Neural cell (in vitro differentiated cells): ENCODE data around the gene RAD51B. TPM values are rescaled to one million over a fixed set of nuclear protein-coding genes. Genes with fewer than 3 reads are reported as not detected.

Source experiments
- H2AFZ ChIP-seq: fragments of 200-600, 300-800 bp; sonication (generic), shearing (Covaris generic); 2 replicates; pipeline ENCODE4 v1.6.0; 2014; ENCODE audit warnings: low read depth, mild to moderate bottlenecking, antibody characterized with exemption, low read length, moderate library complexity
- H3F3A ChIP-seq: fragments of 200-600 bp; shearing (Covaris generic); 2 replicates; pipeline ENCODE4 v1.6.1; 2016; ENCODE audit warnings: mild to moderate bottlenecking, moderate library complexity, mixed read lengths, antibody characterized with exemption, low read length; ENCODE audit not compliant: insufficient read depth, poor library complexity, severe bottlenecking
- H3K27ac ChIP-seq: fragments of 200-600, 300-800 bp; sonication (generic), shearing (Covaris generic); 2 replicates; pipeline ENCODE4 v1.5.1; 2014; ENCODE audit warnings: mild to moderate bottlenecking, low read length, moderate library complexity
- H3K27me3 ChIP-seq: fragments of 300-800, 200-600 bp; sonication (generic), shearing (Covaris generic); 2 replicates; pipeline ENCODE4 v1.6.0; 2014; ENCODE audit warnings: mild to moderate bottlenecking, low read depth, low read length, moderate library complexity; ENCODE audit not compliant: insufficient read depth
- H3K36me3 ChIP-seq: fragments of 300-800, 200-600 bp; sonication (generic), shearing (Covaris generic); 2 replicates; pipeline ENCODE4 v1.5.1; 2014; ENCODE audit warnings: mild to moderate bottlenecking, antibody characterized with exemption, low read length, moderate library complexity; ENCODE audit not compliant: insufficient read depth
- H3K4me2 ChIP-seq: fragments of 300-800, 200-600 bp; sonication (generic), shearing (Covaris generic); 2 replicates; pipeline ENCODE4 v1.6.0; 2014; ENCODE audit warnings: mild to moderate bottlenecking, low read length
- H3K4me3 ChIP-seq: fragments of 300-800, 200-600 bp; sonication (generic), shearing (Covaris generic); 2 replicates; pipeline ENCODE4 v1.5.1; 2014; ENCODE audit warnings: mild to moderate bottlenecking, low read length, moderate library complexity
- H3K79me2 ChIP-seq: fragments of 200-600 bp; shearing (Covaris generic); replicated peaks from 2 replicates; pipeline ENCODE4 v1.6.0; 2014; ENCODE audit warnings: mild to moderate bottlenecking, low read length, moderate library complexity; ENCODE audit not compliant: insufficient read depth
- H3K9ac ChIP-seq: fragments of 300-800, 200-600 bp; sonication (generic), shearing (Covaris generic); 2 replicates; pipeline ENCODE4 v1.6.1; 2016; ENCODE audit warnings: mild to moderate bottlenecking, low read length, mixed read lengths
- H3K9me2 ChIP-seq: fragments of 200-600 bp; shearing (Covaris generic); 2 replicates; pipeline ENCODE4 v1.6.1; 2016; ENCODE audit warnings: mild to moderate bottlenecking, low read length, mixed read lengths; ENCODE audit not compliant: insufficient read depth
- H3K9me3 ChIP-seq: fragments of 200-600, 300-800 bp; sonication (generic), shearing (Covaris generic); 2 replicates; pipeline ENCODE4 v1.6.1; 2016; ENCODE audit warnings: mild to moderate bottlenecking, mixed run types, low read length, moderate library complexity, mixed read lengths
- H4K20me1 ChIP-seq: fragments of 200-600 bp; shearing (Covaris generic); 2 replicates; pipeline ENCODE4 v1.6.1; 2016; ENCODE audit warnings: mild to moderate bottlenecking, mixed run types; ENCODE audit not compliant: insufficient read depth
- CTCF ChIP-seq: fragments of 450-650 bp; IDR thresholded peaks from 2 replicates; pipeline ENCODE4 v1.5.1; 2014; ENCODE audit warnings: antibody characterized with exemption, mild to moderate bottlenecking, moderate library complexity; ENCODE audit not compliant: poor library complexity, severe bottlenecking
- EP300 ChIP-seq: fragments of 450-650 bp; conservative IDR thresholded peaks from 2 replicates; pipeline ENCODE4 v1.6.1; 2014; ENCODE audit warnings: antibody characterized with exemption, mild to moderate bottlenecking, moderate library complexity; ENCODE audit not compliant: poor library complexity, severe bottlenecking
- EZH2 ChIP-seq: fragments of 200-600, 300-800 bp; shearing (Covaris generic), sonication (generic); IDR thresholded peaks from 2 replicates; pipeline ENCODE4 v1.6.1; 2014; ENCODE audit warnings: antibody characterized with exemption, low read length, borderline replicate concordance, mild to moderate bottlenecking; ENCODE audit not compliant: insufficient read depth, poor library complexity, severe bottlenecking
- MXI1 ChIP-seq: fragments of 450-650 bp; conservative IDR thresholded peaks from 2 replicates; pipeline ENCODE4 v1.6.1; 2014; ENCODE audit warnings: antibody characterized with exemption, mild to moderate bottlenecking; ENCODE audit not compliant: poor library complexity, severe bottlenecking
- POLR2AphosphoS5 ChIP-seq: IDR thresholded peaks from 2 replicates; pipeline ENCODE4 v1.6.1; 2012
- RAD21 ChIP-seq: fragments of 450-650 bp; conservative IDR thresholded peaks from 2 replicates; pipeline ENCODE4 v1.6.1; 2014; ENCODE audit warnings: antibody characterized with exemption, mild to moderate bottlenecking, moderate library complexity
- REST ChIP-seq: IDR thresholded peaks from 2 replicates; pipeline ENCODE4 v1.6.1; 2012; ENCODE audit warnings: borderline replicate concordance
- SMC3 ChIP-seq: fragments of 450-650 bp; conservative IDR thresholded peaks from 2 replicates; pipeline ENCODE4 v1.6.1; 2014; ENCODE audit warnings: antibody characterized with exemption, mild to moderate bottlenecking, moderate library complexity; ENCODE audit not compliant: poor library complexity
- TAF1 ChIP-seq: IDR thresholded peaks from 2 replicates; pipeline ENCODE4 v1.6.1; 2012; ENCODE audit warnings: low read depth
- polyA plus RNA-seq: library from polyadenylated mRNA; depleted of rRNA; stranded (reverse); fragments of >200 nt; gene quantifications from 2 replicates; pipeline ENCODE4 v1.2.3, GENCODE V29; 2014

The RAD51B gene
- polyA plus RNA-seq, 1 donor from 2014 or later = 3.1 TPM

- no peak overlapping the region for H3K27ac ChIP-seq
- H4K20me1 ChIP-seq = no peaks in the 10 kb centered on the region
- no peak overlapping the region for H3K4me3 ChIP-seq
- no peak overlapping the region for H2AFZ ChIP-seq
- H3K9me3 ChIP-seq = no peaks in the 10 kb centered on the region
- TF ChIP-seq POLR2AphosphoS5 = no peak
- no peak for TF ChIP-seq EZH2
- no peak for TF ChIP-seq SMC3
- H3K79me2 ChIP-seq = no peaks in the 10 kb centered on the region
- no peaks in the 10 kb centered on the region for H3F3A ChIP-seq
- no peak overlapping the region for H3K4me2 ChIP-seq
- no peaks in the 10 kb centered on the region for H3K27me3 ChIP-seq
- H3K9ac ChIP-seq = no peak overlapping the region
- H3K36me3 ChIP-seq = no peaks in the 10 kb centered on the region
- H3K9me2 ChIP-seq = no peaks in the 10 kb centered on the region
Measured at GRCh38 chr14:68192935-68193334, 373.4 kb downstream of the RAD51B start.

GRCh38 chr14:68193970-68194681, 374.5 kb downstream of the RAD51B start:
- TF ChIP-seq EZH2 (no peak), EP300 (no peak), TAF1 (no peak), MXI1 (no peak), RAD21 (no peak), SMC3 (no peak), POLR2AphosphoS5 (no peak), REST (no peak), CTCF (no peak)
- no peak overlapping the region for H3K4me2 ChIP-seq
- no peak overlapping the region for H3K4me3 ChIP-seq
- no peaks in the 10 kb centered on the region for H3K9me2 ChIP-seq
- no peaks in the 10 kb centered on the region for H3K79me2 ChIP-seq
- no peak overlapping the region for H3K27ac ChIP-seq
- no peaks in the 10 kb centered on the region for H4K20me1 ChIP-seq
- H2AFZ ChIP-seq = no peak overlapping the region
- H3K27me3 ChIP-seq = no peaks in the 10 kb centered on the region
- H3F3A ChIP-seq = no peaks in the 10 kb centered on the region
- H3K9ac ChIP-seq = no peak overlapping the region
- no peaks in the 10 kb centered on the region for H3K36me3 ChIP-seq
- H3K9me3 ChIP-seq = no peaks in the 10 kb centered on the region
